OCI-LY7 (cell line): Measurements from ENCODE around the gene ULK4. TPM values are rescaled to one million over a fixed set of nuclear protein-coding genes. Genes with fewer than 3 reads are reported as not detected.

Source experiments
- BruUV-seq: library from RNA; stranded (reverse); fragments of 400-500 nt; replicated peaks from 2 replicates; lab custom pipeline; 2021; lab: Mats Ljungman, UMichigan
- CTCF ChIA-PET: fragments of 300-600 bp; sonication (Branson Sonifier 250); formaldehyde crosslinking; loops from one replicate; lab custom pipeline; 2022; ENCODE audit warnings: antibody characterized with exemption; ENCODE audit not compliant: unreplicated experiment; lab: Charles Lee
- POLR2A ChIA-PET: fragments of 300-600 bp; sonication (Branson Sonifier 250); formaldehyde crosslinking; loops from one replicate; lab custom pipeline; 2022; ENCODE audit warnings: antibody characterized with exemption; lab: Charles Lee
- DNase-seq: peaks from one replicate; pipeline ENCODE4 v3.0.0-alpha.2; 2015; ENCODE audit warnings: low spot score
- H2AFZ ChIP-seq: fragments of 200-600 bp; sonication (generic), shearing (Covaris generic); 2 replicates; pipeline ENCODE4 v1.6.1; 2014; ENCODE audit warnings: mild to moderate bottlenecking, antibody characterized with exemption, low read length, moderate library complexity
- H3K27ac ChIP-seq: fragments of 200-600 bp; sonication (generic); 2 replicates; pipeline ENCODE4 v1.5.1; 2014; ENCODE audit warnings: mixed run types, low read depth, mild to moderate bottlenecking, moderate library complexity, low read length, inconsistent platforms; ENCODE audit not compliant: poor library complexity, severe bottlenecking
- H3K36me3 ChIP-seq: fragments of 200-600 bp; sonication (generic); 2 replicates; pipeline ENCODE4 v1.6.1; 2014; ENCODE audit warnings: mild to moderate bottlenecking, antibody characterized with exemption, low read length, moderate library complexity, mixed read lengths; ENCODE audit not compliant: insufficient read depth
- H3K4me1 ChIP-seq: fragments of 200-600 bp; sonication (generic); 2 replicates; pipeline ENCODE4 v1.5.1; 2014; ENCODE audit warnings: mild to moderate bottlenecking, low read length; ENCODE audit not compliant: insufficient read depth, poor library complexity, severe bottlenecking
- H3K4me2 ChIP-seq: fragments of 200-600 bp; sonication (generic); 2 replicates; pipeline ENCODE4 v1.6.1; 2014; ENCODE audit warnings: mild to moderate bottlenecking, low read length
- H3K4me3 ChIP-seq: fragments of 200-600 bp; sonication (generic); 2 replicates; pipeline ENCODE4 v1.5.1; 2014; ENCODE audit warnings: mild to moderate bottlenecking, low read depth, low read length; ENCODE audit not compliant: poor library complexity, severe bottlenecking
- H3K79me2 ChIP-seq: fragments of 200-600 bp; sonication (generic); 2 replicates; pipeline ENCODE4 v1.6.1; 2016; ENCODE audit warnings: low read depth, mild to moderate bottlenecking, low read length, moderate library complexity, mixed read lengths; ENCODE audit not compliant: insufficient read depth
- H3K9me2 ChIP-seq: fragments of 200-600 bp; sonication (generic); 2 replicates; pipeline ENCODE4 v1.6.1; 2016; ENCODE audit warnings: mild to moderate bottlenecking, low read length, mixed read lengths; ENCODE audit not compliant: insufficient read depth
- H3K9me3 ChIP-seq: fragments of 200-600 bp; sonication (generic); 2 replicates; pipeline ENCODE4 v1.6.1; 2014; ENCODE audit warnings: mild to moderate bottlenecking, mixed run types, low read length, mixed read lengths
- H4K20me1 ChIP-seq: fragments of 200-600 bp; sonication (generic); 2 replicates; pipeline ENCODE4 v1.6.1; 2014; ENCODE audit warnings: mild to moderate bottlenecking, antibody characterized with exemption, low read length, moderate library complexity, mixed read lengths; ENCODE audit not compliant: insufficient read depth
- CTCF ChIP-seq: fragments of 200-600 bp; sonication (generic); conservative IDR thresholded peaks from 2 replicates; pipeline ENCODE4 v1.5.1; 2014; ENCODE audit warnings: mild to moderate bottlenecking, antibody characterized with exemption, low read length, moderate library complexity, mixed read lengths
- EZH2phosphoT487 ChIP-seq: fragments of 200-600 bp; sonication (generic); IDR thresholded peaks from 2 replicates; pipeline ENCODE4 v1.6.1; 2018; ENCODE audit warnings: low read depth, borderline replicate concordance, mild to moderate bottlenecking, mixed run types, antibody characterized with exemption, low read length, moderate library complexity, mixed read lengths
- intact Hi-C: fragments of 100-400 bp; cut with micrococcal nuclease; formaldehyde crosslinking; loops from one replicate; pipeline ENCODE4 v1.10.0; 2022; ENCODE audit not compliant: unreplicated experiment
- total RNA-seq, 2 experiments: library from RNA; depleted of rRNA in 1 of 2; stranded (reverse); fragments of >200 nt in 1 of 2; shearing (Covaris generic) in 1 of 2; gene quantifications; 2 replicates each; pipeline ENCODE4 v1.2.3, GENCODE V29; 2014 to 2022

The ULK4 gene
- total RNA-seq, 2 experiments from 2014 or later = 18.9 to 21.0 TPM

- intact Hi-C loops = no loop called here
- H2AFZ ChIP-seq = no peak overlapping the region
- DNase-seq = no peak
- BruUV-seq = no TSS peak
- peaks cover 5% of the 10 kb centered on the region; the same call in 1 of the 2 replicates for H3K36me3 ChIP-seq
- H3K27ac ChIP-seq = no peak overlapping the region
- peaks cover 7% of the 10 kb centered on the region for H3K79me2 ChIP-seq
- TF ChIP-seq CTCF = no peak
- no peak for TF ChIP-seq EZH2phosphoT487
- no peak overlapping the region for H3K4me3 ChIP-seq
- no peaks in the 10 kb centered on the region for H3K9me2 ChIP-seq
- no peak overlapping the region for H3K4me2 ChIP-seq
- no peaks in the 10 kb centered on the region for H3K9me3 ChIP-seq
- no peaks in the 10 kb centered on the region for H4K20me1 ChIP-seq
- peaks cover 38% of the 10 kb centered on the region for H3K4me1 ChIP-seq
- ChIA-PET POLR2A (no interaction called here), CTCF (no interaction called here)
Measured at GRCh38 chr3:42009456-42009855, 47.6 kb upstream of the ULK4 start.

DNA sequence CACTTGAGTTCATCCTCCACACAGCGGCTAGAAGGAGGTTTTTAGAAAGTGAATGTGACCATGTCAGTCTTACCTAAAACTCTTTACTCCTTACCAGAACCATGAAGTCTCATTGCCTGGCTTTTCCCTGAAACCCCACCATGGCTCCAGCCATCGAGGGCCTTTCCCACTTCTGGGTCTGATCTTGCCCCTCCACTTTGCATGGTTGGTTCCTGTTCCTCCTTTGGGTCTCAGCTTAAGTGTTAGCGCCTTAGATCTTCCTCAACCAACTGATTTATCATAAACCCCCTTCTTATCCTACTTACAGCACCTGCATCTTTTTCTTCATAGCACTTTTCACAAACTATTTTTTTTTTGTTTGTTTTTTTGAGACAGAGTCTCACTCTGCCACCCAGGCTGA, 45.9 kb upstream of the ULK4 start:
- Histone ChIP-seq H3K4me3 (no peak overlapping the region), H3K27ac (peak overlapping the region; percentile 20), H2AFZ (peak overlapping the region; percentile 52; the same call in 1 of the 2 replicates), H4K20me1 (no peaks in the 10 kb centered on the region), H3K4me2 (peak overlapping the region; percentile 24), H3K9me2 (no peaks in the 10 kb centered on the region), H3K79me2 (no peaks in the 10 kb centered on the region), H3K4me1 (peaks cover 38% of the 10 kb centered on the region), H3K9me3 (no peaks in the 10 kb centered on the region), H3K36me3 (no peaks in the 10 kb centered on the region; the same call in 1 of the 2 replicates)
- TF ChIP-seq CTCF (no peak), EZH2phosphoT487 (no peak)
- intact Hi-C loops = no loop called here
- ChIA-PET POLR2A (no interaction called here), CTCF (no interaction called here)
- peak; percentile 45 for DNase-seq
- BruUV-seq = no TSS peak

DNA sequence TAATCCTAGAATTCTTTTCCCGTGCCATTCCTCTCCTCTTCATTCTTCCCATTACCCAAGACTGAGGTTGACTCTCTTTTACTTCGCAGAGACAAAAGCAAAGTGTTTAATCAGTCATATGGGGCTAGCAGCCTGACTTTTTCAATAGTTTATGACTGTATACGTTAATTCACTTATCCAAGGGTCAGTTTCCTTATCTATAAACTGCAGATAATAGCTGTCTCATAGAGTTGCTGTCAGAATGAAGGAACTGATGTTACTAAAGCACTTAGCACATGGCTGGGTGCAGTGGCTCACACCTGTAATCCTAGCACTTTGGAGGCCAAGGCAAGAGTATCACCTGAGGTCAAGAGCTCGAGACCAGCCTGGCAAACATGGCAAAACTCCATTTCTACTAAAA, 43.5 kb upstream of the ULK4 start:
- intact Hi-C loops = no loop called here
- H3K79me2 ChIP-seq = no peaks in the 10 kb centered on the region
- BruUV-seq = no TSS peak
- TF ChIP-seq EZH2phosphoT487 (no peak), CTCF (no peak)
- H2AFZ ChIP-seq = no peak overlapping the region
- no peak overlapping the region for H3K27ac ChIP-seq
- H3K9me2 ChIP-seq = no peaks in the 10 kb centered on the region
- no peak overlapping the region for H3K4me3 ChIP-seq
- H3K4me2 ChIP-seq = no peak overlapping the region
- no peaks in the 10 kb centered on the region for H3K9me3 ChIP-seq
- no peak for DNase-seq
- ChIA-PET CTCF (no interaction called here), POLR2A (no interaction called here)
- H3K4me1 ChIP-seq = peaks cover 18% of the 10 kb centered on the region
- H4K20me1 ChIP-seq = no peaks in the 10 kb centered on the region
- H3K36me3 ChIP-seq = no peaks in the 10 kb centered on the region; the same call in 1 of the 2 replicates
